Thymus (tissue), 11 donors: ENCODE data around the gene NOTUM. TPM values are rescaled to one million over a fixed set of nuclear protein-coding genes. Genes with fewer than 3 reads are reported as not detected.

Experiments
- DNase-seq, 9 donors: peaks; one replicate each; pipeline ENCODE4 v3.0.0-alpha.2; 2013; ENCODE audit warnings: low spot score in 9 of 9, low read depth in 6 of 9, missing footprints in 1 of 9
- H3K27ac ChIP-seq, 2 donors: one replicate each; pipeline ENCODE4 v1.5.1; 2013; ENCODE audit warnings: control low read depth in 1 of 2, low read depth in 1 of 2, low read length in 1 of 2, mild to moderate bottlenecking in 1 of 2, moderate library complexity in 1 of 2
- H3K27me3 ChIP-seq, 2 donors: one replicate each; pipeline ENCODE4 v1.5.1; 2013; ENCODE audit warnings: low read length in 1 of 2; ENCODE audit not compliant: control insufficient read depth in 2 of 2, insufficient read depth in 1 of 2
- H3K36me3 ChIP-seq, 2 donors: one replicate each; pipeline ENCODE4 v1.5.1; 2013; ENCODE audit warnings: low read length in 1 of 2, mild to moderate bottlenecking in 1 of 2, moderate library complexity in 1 of 2; ENCODE audit not compliant: control insufficient read depth in 2 of 2, insufficient read depth in 2 of 2
- H3K4me1 ChIP-seq, 2 donors: one replicate each; pipeline ENCODE4 v1.5.1; 2013; ENCODE audit warnings: low read length in 2 of 2; ENCODE audit not compliant: control insufficient read depth in 2 of 2, insufficient read depth in 2 of 2
- H3K4me3 ChIP-seq, 2 donors: one replicate each; pipeline ENCODE4 v1.5.1; 2013; ENCODE audit warnings: low read length in 2 of 2, control low read depth in 1 of 2, mild to moderate bottlenecking in 1 of 2
- H3K9me3 ChIP-seq, 2 donors: one replicate each; pipeline ENCODE4 v1.5.1; 2013; ENCODE audit warnings: low read length in 1 of 2, mild to moderate bottlenecking in 1 of 2; ENCODE audit not compliant: control insufficient read depth in 2 of 2, insufficient read depth in 1 of 2
- WGBS: extraction: QIAGEN DNeasy Blood & Tissue Kit; methylation state at CpG from one replicate; pipeline ENCODE4 v1.1.7; 2013; 5-methylcytosine and 5-hydroxymethylcytosine counted together
- polyA plus RNA-seq: library from polyadenylated mRNA; stranded (reverse); fragments of 200-250 nt; gene quantifications from one replicate; pipeline ENCODE4 v1.2.3, GENCODE V29; 2013
- total RNA-seq: library from RNA; stranded (reverse); fragments of 120-200 nt; gene quantifications from one replicate; pipeline ENCODE4 v1.2.4, GENCODE V29; 2013
- donor health status: healthy.

NOTUM gene
- total and polyA plus RNA-seq, 2 donors, result 0.25 to 0.66 TPM

DNA sequence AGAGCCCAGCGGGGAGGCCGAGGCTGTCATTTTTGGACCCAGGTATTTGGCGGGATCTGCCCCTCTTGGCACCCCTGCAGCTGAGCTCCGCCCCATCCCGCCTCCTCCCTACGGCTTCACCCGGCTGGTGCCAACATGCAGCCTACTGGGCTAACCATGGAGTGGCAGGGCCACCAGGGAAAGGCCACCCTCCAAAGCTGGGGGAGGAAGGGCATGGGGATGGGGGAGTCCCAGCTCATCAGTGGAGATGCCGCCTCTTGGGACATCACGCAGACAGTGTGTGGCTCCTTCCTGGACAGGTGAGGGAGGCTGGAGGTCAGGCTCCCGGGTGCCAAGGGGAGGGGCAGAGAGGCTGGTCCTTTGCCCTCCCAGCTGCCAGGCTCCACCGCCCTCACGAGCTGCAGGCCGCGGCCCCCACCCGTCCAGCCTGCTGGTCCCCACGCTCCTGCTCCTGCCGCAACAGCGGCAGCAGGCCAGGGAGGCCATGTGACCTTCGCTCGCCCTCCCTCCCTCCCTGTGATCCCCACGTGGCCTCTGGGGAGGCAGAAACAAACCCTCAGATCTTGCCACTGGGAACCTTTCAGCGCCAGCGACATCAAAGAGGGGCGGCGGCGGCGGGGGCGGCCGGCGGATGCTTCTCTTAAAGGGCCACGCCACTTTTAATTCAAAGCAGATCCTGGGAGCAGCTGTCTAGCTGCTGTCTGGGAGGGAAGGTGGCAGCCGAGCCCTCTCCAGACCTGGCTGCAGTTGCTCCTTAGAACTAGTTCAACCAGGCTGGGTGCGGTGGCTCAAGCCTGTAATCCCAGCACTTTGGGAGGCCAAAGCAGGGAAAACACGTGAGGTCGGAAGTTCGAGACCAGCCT is 6.8 kb upstream of the NOTUM start:
- 17% methylated on average over 36 of the region's 36 CpGs for WGBS
- no peaks in the 10 kb centered on the region for H3K36me3 ChIP-seq
- H3K9me3 ChIP-seq, result peaks cover 0 to 3% of the 10 kb centered on the region in 2 donors
- H3K4me3 ChIP-seq, result peak overlapping the region; percentile 47 to 49
- peaks cover 18 to 50% of the 10 kb centered on the region in 2 donors for H3K27me3 ChIP-seq
- DNase-seq, result peak in 8 of 9 donors; percentile 82 to 96 (median 90)
- H3K4me1 ChIP-seq, result peaks cover 23 to 40% of the 10 kb centered on the region in 2 donors
- H3K27ac ChIP-seq, result peak overlapping the region; percentile 55 to 89

DNA sequence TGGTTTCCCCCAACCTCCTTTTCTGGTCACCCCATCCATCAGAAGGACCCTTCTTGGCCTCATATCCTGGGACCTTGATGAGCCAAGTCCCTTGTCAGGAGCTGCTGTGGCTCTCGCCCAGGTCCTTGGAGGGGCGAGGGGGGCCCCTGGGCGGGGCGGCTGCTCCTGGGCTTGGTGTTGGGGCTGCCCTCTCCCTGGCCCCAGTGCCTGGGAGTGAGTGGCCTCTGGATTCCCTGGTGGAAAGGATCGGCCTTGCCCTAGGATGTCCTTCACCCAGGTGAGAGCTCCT is 6.2 kb upstream of the NOTUM start:
- WGBS, result 24% methylated on average over 5 of the region's 5 CpGs
- Histone ChIP-seq H3K4me1 (peaks cover 23 to 40% of the 10 kb centered on the region in 2 donors), H3K4me3 (peak overlapping the region; percentile 47 to 49), H3K27me3 (peaks cover 23 to 55% of the 10 kb centered on the region in 2 donors), H3K27ac (no peak overlapping the region), H3K9me3 (no peaks in the 10 kb centered on the region), H3K36me3 (no peaks in the 10 kb centered on the region)
- DNase-seq, result no peak

DNA sequence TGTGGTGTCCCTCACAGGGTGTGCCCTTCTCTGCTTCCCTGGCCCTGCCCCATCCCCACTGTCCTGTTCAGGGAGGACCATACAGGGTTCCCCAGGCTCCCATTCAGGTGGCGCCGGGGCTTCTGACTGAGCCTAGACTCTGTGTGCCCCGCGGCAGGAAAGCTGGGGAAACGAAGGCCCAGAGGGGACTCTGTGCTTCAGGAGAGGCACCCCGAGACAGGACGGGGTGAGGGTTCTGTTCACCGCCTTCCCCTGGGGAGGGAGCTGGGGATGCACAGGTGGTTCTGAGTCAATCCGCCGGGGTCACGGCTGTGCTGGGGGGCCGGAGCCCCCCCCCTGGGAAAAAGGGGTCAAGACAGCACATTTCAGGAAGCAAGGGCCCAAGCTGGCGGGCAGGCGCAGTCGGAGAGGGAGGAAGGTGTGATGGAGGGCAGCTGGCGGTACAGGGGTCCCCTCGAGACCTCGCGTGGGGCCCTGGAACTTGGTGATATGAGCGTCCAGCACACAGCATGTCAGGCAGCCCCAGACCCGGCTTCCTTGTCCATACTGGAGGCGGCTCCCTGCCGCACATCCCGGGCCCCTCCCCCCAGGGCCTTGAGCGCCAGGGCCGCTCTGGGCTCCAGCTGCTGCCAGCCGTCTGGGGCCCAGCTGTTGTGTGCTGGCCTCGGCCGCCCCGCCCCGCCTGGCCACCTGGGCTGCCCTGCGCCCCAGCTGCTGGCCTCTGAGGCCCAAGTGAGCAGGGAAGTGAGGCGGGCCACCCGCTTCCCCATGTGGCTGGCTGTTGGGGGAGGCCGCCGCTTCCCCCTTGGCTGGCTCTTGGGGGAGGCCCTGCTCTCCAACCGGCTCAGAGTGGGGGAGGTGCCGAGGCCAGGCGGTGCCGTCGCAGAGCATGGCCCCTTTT is 5.6 kb upstream of the NOTUM start:
- H3K27me3 ChIP-seq, result peaks cover 29 to 59% of the 10 kb centered on the region in 2 donors
- whole genome bisulfite sequencing, result 28% methylated on average over 41 of the region's 41 CpGs
- H3K4me1 ChIP-seq, result peaks cover 23 to 40% of the 10 kb centered on the region in 2 donors
- DNase-seq, result peak in 4 of 9 donors; percentile 36 to 75 (median 49)
- H3K36me3 ChIP-seq, result no peaks in the 10 kb centered on the region
- no peaks in the 10 kb centered on the region for H3K9me3 ChIP-seq
- H3K4me3 ChIP-seq, result peak overlapping the region in 1 of 2 donors; percentile 49
- peak overlapping the region in 1 of 2 donors; percentile 18 for H3K27ac ChIP-seq

- Histone ChIP-seq H3K4me1 (peaks cover 35 to 40% of the 10 kb centered on the region in 2 donors), H3K36me3 (no peaks in the 10 kb centered on the region), H3K4me3 (no peak overlapping the region), H3K27me3 (peaks cover 52 to 76% of the 10 kb centered on the region in 2 donors), H3K9me3 (no peaks in the 10 kb centered on the region), H3K27ac (no peak overlapping the region)
- no peak for DNase-seq
- 92% methylated on average over 22 of the region's 22 CpGs for WGBS
These were observed 3.3 kb upstream of the NOTUM start for GRCh38 chr17:81964081-81964849.

GRCh38 chr17:81962499-81963441 is 1.8 kb upstream of the NOTUM start:
- no peaks in the 10 kb centered on the region for H3K9me3 ChIP-seq
- no peak for DNase-seq
- peaks cover 67 to 91% of the 10 kb centered on the region in 2 donors for H3K27me3 ChIP-seq
- no peak overlapping the region for H3K27ac ChIP-seq
- WGBS, result 89% methylated on average over 37 of the region's 37 CpGs
- no peaks in the 10 kb centered on the region for H3K36me3 ChIP-seq
- no peak overlapping the region for H3K4me3 ChIP-seq
- peaks cover 27 to 28% of the 10 kb centered on the region in 2 donors for H3K4me1 ChIP-seq

DNA sequence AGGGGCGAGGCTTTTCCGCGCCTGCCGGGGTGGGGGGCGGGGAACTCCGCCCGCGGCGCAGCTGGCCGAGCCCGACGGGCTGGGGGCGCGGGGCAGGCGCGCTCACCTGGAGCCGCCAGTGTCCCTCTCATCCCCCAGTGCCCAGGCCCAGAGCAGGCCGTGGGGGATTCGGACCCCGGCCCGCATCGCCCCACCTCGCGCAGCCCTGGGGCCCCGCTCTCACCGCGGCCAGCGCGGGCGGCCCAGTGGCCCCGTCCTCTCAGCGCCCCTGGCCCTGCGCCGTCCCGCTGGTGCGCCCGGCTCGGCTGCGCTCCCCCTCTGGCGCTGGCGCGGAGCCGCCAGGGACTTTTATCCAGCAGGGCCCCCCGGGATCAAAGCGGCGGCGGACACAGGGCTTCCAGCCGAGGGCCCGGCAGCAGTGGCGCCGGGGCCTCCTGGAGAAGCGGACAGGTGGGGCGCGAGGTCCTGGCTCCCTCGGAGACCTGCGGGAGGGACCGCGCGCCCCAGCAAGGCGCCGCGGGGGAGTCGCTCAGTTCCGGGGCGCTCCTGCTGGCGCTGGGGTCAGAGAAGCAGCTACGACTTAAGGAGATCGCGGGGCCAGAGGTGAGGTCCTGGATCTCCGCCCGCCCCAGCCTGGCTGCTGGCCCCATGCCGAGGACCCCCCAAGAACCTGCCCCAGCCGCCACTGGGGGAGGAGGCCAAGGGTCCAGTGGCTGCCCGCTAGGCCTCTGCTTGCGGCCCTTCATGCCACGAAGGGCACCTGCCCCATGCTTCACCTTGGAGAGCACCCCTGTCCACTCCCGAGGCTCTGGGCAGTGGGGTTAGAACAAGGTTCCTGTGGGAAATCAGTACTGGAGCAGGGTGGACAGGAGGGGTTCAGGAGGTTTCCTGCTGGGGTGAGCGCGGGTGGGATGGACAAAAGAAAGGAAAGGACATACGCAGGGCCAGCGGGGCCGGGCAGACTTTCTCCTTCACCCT is 823 bp upstream of the NOTUM start:
- Histone ChIP-seq H3K27me3 (peaks cover 68 to 91% of the 10 kb centered on the region in 2 donors), H3K4me3 (peak overlapping the region in 1 of 2 donors; percentile 41), H3K9me3 (no peaks in the 10 kb centered on the region), H3K36me3 (no peaks in the 10 kb centered on the region), H3K4me1 (peaks cover 18% of the 10 kb centered on the region in 2 donors), H3K27ac (no peak overlapping the region)
- no peak for DNase-seq
- WGBS, result 24% methylated on average over 82 of the region's 82 CpGs

DNA sequence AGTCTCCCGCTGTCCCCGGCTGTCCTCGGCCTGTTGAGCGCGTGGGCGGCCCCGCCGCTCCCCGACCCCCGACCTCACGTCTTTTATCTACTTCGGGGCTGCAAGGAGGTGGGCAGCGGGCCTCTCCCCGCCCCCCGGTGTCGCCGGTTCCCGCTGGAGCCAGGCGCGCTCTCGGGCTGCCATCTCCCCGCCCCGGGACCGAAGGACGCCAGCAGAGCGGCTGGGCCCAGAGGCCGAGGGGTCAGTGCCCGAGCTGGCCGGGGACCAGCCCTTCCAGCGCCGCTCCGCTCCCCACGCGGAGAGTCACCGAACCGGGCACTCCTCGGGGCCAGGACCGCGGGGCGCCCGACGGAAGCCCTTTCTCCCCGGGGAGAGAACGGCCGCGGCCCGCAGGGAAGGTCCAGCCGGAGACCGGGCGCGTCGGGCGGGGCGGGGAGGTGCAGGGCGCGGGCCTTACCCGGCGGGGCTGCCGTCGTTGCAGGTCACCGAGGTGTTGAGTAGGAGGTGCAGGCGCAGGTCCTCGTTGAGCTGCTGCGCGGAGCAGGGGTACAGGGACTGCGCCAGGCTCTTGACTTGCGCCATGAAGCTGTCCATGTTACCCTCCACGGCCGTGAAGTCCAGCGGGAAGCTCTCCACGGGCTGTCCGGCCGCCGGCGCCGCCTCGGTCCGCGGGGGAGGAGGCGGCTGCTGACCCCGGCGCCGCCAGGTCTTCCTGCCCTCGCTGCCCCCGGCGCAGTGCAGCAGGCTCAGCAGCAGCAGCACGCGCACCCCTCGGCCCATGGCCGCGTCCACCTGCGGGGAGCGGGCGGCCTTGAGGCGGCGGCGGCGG is 643 bp downstream of the NOTUM start:
- H3K27me3 ChIP-seq, result peaks cover 68 to 86% of the 10 kb centered on the region in 2 donors
- no peak for DNase-seq
- no peaks in the 10 kb centered on the region for H3K36me3 ChIP-seq
- no peak overlapping the region for H3K27ac ChIP-seq
- H3K9me3 ChIP-seq, result no peaks in the 10 kb centered on the region
- WGBS, result 8% methylated on average over 98 of the region's 98 CpGs
- H3K4me3 ChIP-seq, result peak overlapping the region in 1 of 2 donors; percentile 49
- peaks cover 7 to 11% of the 10 kb centered on the region in 2 donors for H3K4me1 ChIP-seq
